SK-N-MC (cell line): ENCODE measurements around the gene AAR2.

ENCODE experiments used
- DNase-seq: peaks from one replicate; pipeline ENCODE4 v3.0.0-alpha.2; 2011; ENCODE audit warnings: low read depth, low spot score
- H3K27ac ChIP-seq: fragments of 200-600 bp; sonication (generic); 2 replicates; pipeline ENCODE4 v1.5.1; 2016; ENCODE audit warnings: mixed run types
- H3K36me3 ChIP-seq: fragments of 200-600 bp; sonication (generic); 2 replicates; pipeline ENCODE4 v1.6.1; 2017; ENCODE audit warnings: antibody characterized with exemption, low read length, mixed read lengths; ENCODE audit not compliant: insufficient read depth
- H3K4me3 ChIP-seq: fragments of 200-600 bp; sonication (generic); 2 replicates; pipeline ENCODE4 v1.5.1; 2016
- H3K9ac ChIP-seq: fragments of 200-600 bp; sonication (generic); 2 replicates; pipeline ENCODE4 v1.8.0; 2017; ENCODE audit warnings: mixed run types, mixed read lengths; ENCODE audit not compliant: insufficient read length
- H3K9me3 ChIP-seq: fragments of 200-600 bp; sonication (generic); 2 replicates; pipeline ENCODE4 v1.6.1; 2017; ENCODE audit warnings: low read depth, mild to moderate bottlenecking, antibody characterized with exemption, low read length, moderate library complexity, mixed read lengths
- EZH2 ChIP-seq: fragments of 200-600 bp; sonication (generic); IDR thresholded peaks from one replicate; pipeline ENCODE4 v1.6.1; 2017; ENCODE audit warnings: antibody characterized with exemption
- FOXP2 ChIP-seq: optimal IDR thresholded peaks from 2 replicates; pipeline ENCODE3; 2011; ENCODE audit warnings: mild to moderate bottlenecking, moderate library complexity; ENCODE audit not compliant: insufficient read depth; ENCODE audit errors: extremely low read length, control extremely low read depth
- POLR2AphosphoS5 ChIP-seq: IDR thresholded peaks from 2 replicates; pipeline ENCODE4 v1.6.1; 2012; ENCODE audit warnings: mild to moderate bottlenecking, low read depth, low read length, borderline replicate concordance

AAR2 gene

DNA sequence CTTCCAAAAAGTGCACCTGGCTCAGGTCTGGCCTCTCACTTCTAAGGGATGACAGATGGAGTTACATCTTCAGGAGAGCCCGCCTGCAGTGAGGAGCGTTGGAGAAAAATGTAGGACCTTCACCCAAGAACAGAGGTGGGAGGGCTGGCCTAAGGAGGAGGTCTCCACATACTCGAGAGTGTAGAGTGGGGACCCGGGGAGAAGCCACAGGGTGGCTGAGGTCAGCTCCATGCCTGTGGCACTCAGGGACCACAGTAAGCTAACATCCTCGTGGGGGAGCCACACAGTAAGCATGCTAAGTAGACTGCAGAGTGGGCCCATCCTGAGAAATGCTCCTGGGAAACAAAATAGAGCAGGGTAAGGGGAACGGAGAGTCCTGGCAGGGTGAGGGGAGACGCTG lies 24.0 kb downstream of the AAR2 start:
- no peak for TF ChIP-seq FOXP2
- TF ChIP-seq EZH2 = no peak
- no peak for TF ChIP-seq POLR2AphosphoS5
- Histone ChIP-seq H3K36me3 (peaks cover 18% of the 10 kb centered on the region; the same call in 1 of the 2 replicates), H3K9ac (no peak overlapping the region), H3K27ac (no peak overlapping the region), H3K4me3 (no peak overlapping the region), H3K9me3 (no peaks in the 10 kb centered on the region)
- no peak for DNase-seq

DNA sequence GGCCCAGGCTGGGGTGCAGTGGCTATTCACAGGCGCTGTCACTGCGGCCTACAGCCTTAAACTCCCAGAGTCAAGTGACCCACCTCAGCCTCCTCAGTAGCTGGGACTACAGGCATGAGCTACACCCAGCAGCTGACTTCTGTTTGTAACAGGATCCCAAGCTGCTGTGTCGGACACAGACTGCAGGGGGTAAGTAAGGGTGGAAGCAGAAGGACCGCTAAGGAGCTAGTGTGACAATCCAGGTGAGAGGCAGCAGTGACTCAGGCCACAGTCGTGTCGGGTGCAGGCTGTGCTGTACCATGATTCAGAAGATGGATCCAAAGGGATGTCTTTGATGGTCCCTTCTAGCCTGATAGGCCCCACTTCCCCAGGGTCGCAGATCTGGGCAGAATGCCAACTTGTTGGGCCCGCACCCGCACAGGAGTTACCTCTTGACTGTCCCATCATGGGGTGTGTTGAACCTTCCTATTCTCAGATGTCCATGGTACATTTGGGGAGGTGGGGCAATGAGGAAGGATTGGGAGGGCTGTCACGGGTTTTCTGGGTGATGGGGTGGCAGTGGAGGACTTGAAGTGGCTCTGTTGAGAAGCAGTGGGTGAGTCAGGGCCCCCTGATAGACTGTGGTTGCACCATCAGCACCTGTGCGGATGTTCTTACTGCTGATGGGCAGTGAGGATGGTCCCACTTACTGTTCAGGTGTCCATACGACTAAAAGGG lies 25.3 kb downstream of the AAR2 start:
- no peak for DNase-seq
- Histone ChIP-seq H3K27ac (no peak overlapping the region), H3K4me3 (no peak overlapping the region), H3K9me3 (no peaks in the 10 kb centered on the region), H3K9ac (no peak overlapping the region), H3K36me3 (peaks cover 6% of the 10 kb centered on the region; the same call in 1 of the 2 replicates)
- TF ChIP-seq FOXP2 = no peak
- TF ChIP-seq EZH2 = no peak
- TF ChIP-seq POLR2AphosphoS5 = no peak

DNA sequence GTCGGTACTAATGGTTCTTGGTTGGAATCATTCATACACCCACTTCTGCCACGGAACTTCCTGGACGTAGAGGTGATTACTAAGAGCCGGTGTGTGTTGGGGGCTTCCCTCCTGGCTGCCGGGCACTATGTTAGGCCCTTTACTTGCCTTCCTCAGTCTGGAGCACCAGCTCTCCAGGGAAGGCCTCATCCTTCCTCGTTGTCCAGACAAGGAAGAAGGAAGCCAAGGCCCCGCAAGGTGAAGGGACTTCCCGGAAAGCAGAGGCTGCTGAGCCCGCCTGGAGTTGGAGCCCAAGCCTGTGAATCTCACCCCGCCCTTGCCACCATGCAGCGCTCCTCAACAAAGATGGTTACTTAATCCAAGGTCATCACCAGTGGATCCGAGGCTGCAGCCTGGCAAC lies 26.2 kb downstream of the AAR2 start:
- H3K9ac ChIP-seq = no peak overlapping the region

DNA sequence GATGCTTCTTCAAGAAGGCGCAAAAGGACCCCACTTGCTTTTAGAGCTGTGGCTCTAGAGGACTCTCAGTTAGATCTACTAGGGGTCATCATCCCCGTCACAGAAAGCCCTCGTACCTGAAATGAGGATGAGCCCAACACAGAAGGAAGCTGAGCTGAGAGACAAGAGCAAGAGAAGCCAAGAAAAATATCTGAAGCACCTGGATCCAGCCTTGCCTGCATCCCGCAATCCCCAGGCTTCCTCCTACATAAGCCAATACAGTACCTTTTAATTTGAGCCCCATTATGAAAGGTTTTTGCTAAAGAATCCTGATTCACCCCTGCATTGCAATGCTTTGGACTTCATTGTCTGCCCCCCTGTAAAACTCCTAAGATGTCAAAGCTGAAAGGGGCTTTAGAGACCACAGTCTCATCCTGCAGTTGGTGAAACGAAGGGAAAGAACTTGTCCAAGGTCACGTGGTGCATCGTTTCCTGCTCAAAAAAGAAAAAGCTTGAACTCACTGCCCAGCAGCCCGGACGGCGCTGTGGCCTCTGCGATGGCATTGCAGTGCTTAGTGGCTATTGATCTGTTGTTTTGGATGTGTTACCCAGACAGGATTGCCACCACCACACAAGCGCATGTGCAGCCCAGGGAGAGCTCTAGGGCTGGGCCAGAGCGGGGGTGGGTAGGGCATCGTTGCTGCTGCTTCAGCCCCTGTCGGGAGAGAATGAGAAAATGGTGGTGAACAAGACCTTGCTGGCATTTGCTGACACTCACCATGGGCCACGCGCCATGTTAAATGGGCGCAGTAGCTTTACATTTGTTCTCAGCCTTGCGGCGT lies 28.4 kb downstream of the AAR2 start:
- Histone ChIP-seq H3K9me3 (no peaks in the 10 kb centered on the region), H3K9ac (no peak overlapping the region), H3K4me3 (no peak overlapping the region), H3K27ac (no peak overlapping the region), H3K36me3 (no peaks in the 10 kb centered on the region)
- no peak for DNase-seq
- no peak for TF ChIP-seq EZH2
- no peak for TF ChIP-seq FOXP2
- no peak for TF ChIP-seq POLR2AphosphoS5

More for the DNA sequence above, 26.2 kb downstream of the AAR2 start:
- Histone ChIP-seq H3K36me3 (no peaks in the 10 kb centered on the region), H3K9me3 (no peaks in the 10 kb centered on the region), H3K4me3 (no peak overlapping the region), H3K27ac (no peak overlapping the region)
- TF ChIP-seq POLR2AphosphoS5 = no peak
- TF ChIP-seq EZH2 = no peak
- TF ChIP-seq FOXP2 = no peak
- no peak for DNase-seq

DNA sequence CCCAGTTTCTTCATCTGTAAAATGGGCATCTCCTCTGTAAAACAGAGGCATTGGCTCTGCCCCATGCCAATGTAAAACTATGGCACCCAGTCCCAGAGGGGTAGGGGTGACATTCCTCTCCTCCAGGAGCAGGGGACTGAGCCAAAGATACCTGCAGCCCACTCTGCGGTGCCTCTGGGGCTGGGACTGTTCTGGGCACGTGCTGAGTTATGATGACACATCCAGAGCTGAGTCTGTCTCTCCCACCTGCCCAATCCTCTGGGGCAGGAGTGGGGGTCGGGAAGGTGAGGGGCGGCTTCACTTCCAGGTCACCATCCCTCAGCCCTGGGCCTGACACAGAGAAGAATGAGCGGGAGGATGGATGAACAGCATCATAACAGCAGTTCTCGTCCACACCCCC lies 29.9 kb downstream of the AAR2 start:
- H3K9me3 ChIP-seq = no peaks in the 10 kb centered on the region
- no peak for TF ChIP-seq EZH2
- TF ChIP-seq FOXP2 = no peak
- no peak for TF ChIP-seq POLR2AphosphoS5
- no peak overlapping the region for H3K4me3 ChIP-seq
- no peaks in the 10 kb centered on the region for H3K36me3 ChIP-seq
- H3K9ac ChIP-seq = no peak overlapping the region
- no peak for DNase-seq
- H3K27ac ChIP-seq = no peak overlapping the region

DNA sequence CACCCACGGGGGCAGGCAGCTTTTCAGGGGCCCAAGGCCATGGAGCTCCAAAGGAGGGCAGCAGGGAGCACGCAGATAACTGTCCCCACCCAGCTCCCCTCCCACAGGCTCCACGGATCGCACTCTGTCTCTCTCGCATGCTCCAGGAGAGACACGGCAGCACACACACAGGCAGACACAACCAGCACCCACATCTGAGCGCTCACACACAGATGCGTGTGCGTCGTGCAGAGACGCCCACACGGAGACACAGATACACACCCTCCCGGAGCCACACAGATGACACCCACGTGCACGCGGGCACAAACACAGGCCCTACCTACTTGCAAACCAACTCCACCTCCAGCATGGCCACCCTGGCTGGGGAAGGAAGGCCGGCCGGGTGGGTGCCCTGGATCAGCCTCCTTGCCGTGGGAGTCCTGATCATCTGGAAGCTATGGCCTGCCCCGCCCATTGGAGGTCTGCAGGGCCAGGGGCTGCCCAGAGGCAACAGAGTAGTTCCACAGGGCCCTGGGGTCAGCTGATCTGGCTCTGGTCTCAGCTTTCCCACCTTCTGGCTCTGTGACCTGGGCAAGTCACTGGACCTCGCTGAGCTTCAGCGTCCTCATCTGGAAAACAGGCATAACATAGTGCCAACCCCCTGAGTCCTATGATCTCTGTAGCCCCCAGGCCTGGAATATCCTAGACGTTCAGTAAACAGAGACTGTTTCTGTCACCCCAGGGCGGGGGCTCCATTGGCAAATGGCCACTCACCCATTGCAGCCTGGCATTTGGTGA lies 31.5 kb downstream of the AAR2 start:
- Histone ChIP-seq H3K36me3 (no peaks in the 10 kb centered on the region), H3K27ac (no peak overlapping the region), H3K4me3 (no peak overlapping the region), H3K9ac (no peak overlapping the region), H3K9me3 (no peaks in the 10 kb centered on the region)
- no peak for DNase-seq
- TF ChIP-seq FOXP2 (no peak), POLR2AphosphoS5 (no peak), EZH2 (no peak)

DNA sequence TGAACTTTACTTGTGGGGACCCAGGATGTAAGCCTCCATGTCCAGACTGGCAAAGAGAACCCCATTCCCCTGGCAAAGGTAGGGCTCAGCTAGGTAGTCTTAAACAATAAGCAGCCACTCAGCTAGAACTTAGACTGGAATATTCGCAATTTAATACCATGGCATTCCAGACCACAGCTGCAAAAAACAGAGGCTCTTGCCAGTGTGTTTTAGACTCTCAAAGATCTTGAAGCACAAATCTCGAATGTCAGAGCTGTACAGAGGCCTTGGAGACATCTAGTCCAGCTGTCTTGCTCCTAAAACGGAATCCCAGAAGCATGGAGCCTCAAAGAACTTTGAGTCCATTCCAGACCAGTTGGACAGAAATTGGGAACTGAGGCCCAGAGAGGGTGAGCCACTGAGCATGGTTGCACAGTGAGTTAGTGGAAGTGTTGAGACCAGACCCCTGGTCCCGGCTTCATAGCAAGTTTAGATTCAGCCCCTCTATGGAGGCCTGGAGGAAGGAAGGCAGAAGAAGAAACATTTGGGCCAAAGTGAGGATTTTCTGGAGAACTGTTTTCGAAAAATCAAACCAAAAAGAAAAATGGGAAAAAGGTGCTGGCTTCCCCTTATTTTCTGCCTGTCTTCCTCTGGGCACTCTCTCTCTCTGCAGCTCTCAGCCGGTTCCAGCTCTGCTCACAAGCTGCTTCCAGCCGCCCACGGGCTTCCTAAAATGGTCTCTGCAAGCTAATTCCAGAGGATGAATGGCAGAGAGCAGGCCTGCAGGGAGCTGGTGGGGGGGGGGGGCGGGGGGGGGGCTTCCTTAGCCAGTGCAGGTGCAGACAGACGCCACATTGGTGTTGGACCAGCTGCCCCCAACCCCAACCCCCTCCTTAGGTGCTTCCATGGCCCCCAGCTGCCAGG lies 32.4 kb downstream of the AAR2 start:
- no peak overlapping the region for H3K9ac ChIP-seq
- no peak overlapping the region for H3K27ac ChIP-seq
- H3K4me3 ChIP-seq = no peak overlapping the region
- no peak for DNase-seq
- TF ChIP-seq POLR2AphosphoS5 (no peak), EZH2 (no peak), FOXP2 (no peak)
- H3K36me3 ChIP-seq = no peaks in the 10 kb centered on the region
- no peaks in the 10 kb centered on the region for H3K9me3 ChIP-seq
